ENCODE results near the gene SRRM3.

SRRM3 gene

DNA sequence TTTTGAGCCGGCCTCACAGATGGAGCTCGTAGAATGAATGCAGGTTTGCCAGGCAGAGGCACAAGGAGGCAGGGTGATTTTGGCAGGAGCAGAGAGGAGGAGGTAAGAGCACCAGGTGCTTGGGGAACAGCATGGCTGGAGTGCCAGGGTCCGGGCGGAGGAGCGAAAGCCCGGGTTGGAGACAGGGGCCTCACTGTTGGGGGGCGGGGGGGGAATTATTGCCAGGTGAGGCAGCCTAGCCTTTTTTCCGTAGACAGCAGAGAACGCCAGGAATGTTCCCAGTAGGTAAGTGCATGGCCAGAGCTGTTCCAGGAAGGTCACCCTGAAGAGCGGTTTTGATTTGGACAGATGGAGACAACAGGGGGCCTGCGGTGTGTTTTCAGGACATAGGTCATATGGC is 9.5 kb downstream of the SRRM3 start:
- H3K36me3 ChIP-seq (ENCODE audit: control insufficient read depth in 2 of 2, insufficient read depth in 1 of 2, low read length in 2 of 2) = no peaks in the 10 kb centered on the region
- TF ChIP-seq ZNF175 (tag by site-specific recombination; IDR thresholded peaks at IDR 0.05) (no peak), ZNF311 (tag by site-specific recombination; IDR thresholded peaks at IDR 0.05; ENCODE audit: borderline replicate concordance) (no peak), RBAK (tag by site-specific recombination; IDR thresholded peaks at IDR 0.05) (no peak), ZNF518A (tag by site-specific recombination; conservative IDR thresholded peaks at IDR 0.05; ENCODE audit: low read depth) (no peak), ZNF677 (tag by site-specific recombination; IDR thresholded peaks at IDR 0.05) (no peak), BCL6B (tag by site-specific recombination; IDR thresholded peaks at IDR 0.05) (no peak), YY2 (tag by site-specific recombination; IDR thresholded peaks at IDR 0.05) (no peak), ZNF292 (tag by site-specific recombination; IDR thresholded peaks at IDR 0.05; ENCODE audit: borderline replicate concordance, low read depth) (no peak), SALL2 (tag by site-specific recombination; IDR thresholded peaks at IDR 0.05; ENCODE audit: borderline replicate concordance) (no peak), ZSCAN18 (tag by site-specific recombination; IDR thresholded peaks at IDR 0.05) (no peak), PRDM1 (tag by site-specific recombination; IDR thresholded peaks at IDR 0.05) (no peak), SCRT1 (tag by site-specific recombination; IDR thresholded peaks at IDR 0.05; ENCODE audit: borderline replicate concordance) (no peak), ZNF654 (tag by site-specific recombination; IDR thresholded peaks at IDR 0.05; ENCODE audit: low read depth) (no peak), ZNF214 (tag by site-specific recombination; IDR thresholded peaks at IDR 0.05; ENCODE audit: borderline replicate concordance) (no peak), ZNF398 (tag by site-specific recombination; IDR thresholded peaks at IDR 0.05) (no peak)
- TF ChIP-seq, protein P1, sequence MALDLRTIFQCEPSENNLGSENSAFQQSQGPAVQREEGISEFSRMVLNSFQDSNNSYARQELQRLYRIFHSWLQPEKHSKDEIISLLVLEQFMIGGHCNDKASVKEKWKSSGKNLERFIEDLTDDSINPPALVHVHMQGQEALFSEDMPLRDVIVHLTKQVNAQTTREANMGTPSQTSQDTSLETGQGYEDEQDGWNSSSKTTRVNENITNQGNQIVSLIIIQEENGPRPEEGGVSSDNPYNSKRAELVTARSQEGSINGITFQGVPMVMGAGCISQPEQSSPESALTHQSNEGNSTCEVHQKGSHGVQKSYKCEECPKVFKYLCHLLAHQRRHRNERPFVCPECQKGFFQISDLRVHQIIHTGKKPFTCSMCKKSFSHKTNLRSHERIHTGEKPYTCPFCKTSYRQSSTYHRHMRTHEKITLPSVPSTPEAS (tag by site-specific recombination; IDR thresholded peaks at IDR 0.05) = no peak
- CTCF ChIA-PET = interaction anchor here (0.5 kb wide), 1 partner anchor 80 kb away, joined by 5 read pairs; no protein-coding TSS in a partner anchor
- no peak overlapping the region for H3K4me3 ChIP-seq (ENCODE audit: low read depth, low read length)
- POLR2A ChIA-PET = no interaction called here
- H3K4me1 ChIP-seq (ENCODE audit: control insufficient read depth, insufficient read depth, low read length) = no peaks in the 10 kb centered on the region
- H3K27ac ChIP-seq (ENCODE audit: extremely low read depth, low read depth, low read length) = no peak overlapping the region
- H3K9me3 ChIP-seq (ENCODE audit: control insufficient read depth, insufficient read depth, low read depth, low read length) = no peaks in the 10 kb centered on the region

Data from HEK293 (cell line).